B cell (primary cell): ENCODE data around the gene TTYH1. TPM values are rescaled to one million over a fixed set of nuclear protein-coding genes. Genes with fewer than 3 reads are reported as not detected.

ENCODE experiments used
- ATAC-seq: fragments of 200-7000 bp; cut with Tn5 transposase; one replicate; pipeline ENCODE4 v1.10.0; 2021; ENCODE audit warnings: low read depth, mild to moderate bottlenecking, moderate number of reproducible peaks, moderate library complexity
- CTCF ChIA-PET: fragments of 350-600 bp; sonication (Branson Sonifier 250); formaldehyde crosslinking; loops from one replicate; lab custom pipeline; 2021; ENCODE audit warnings: antibody characterized with exemption, inconsistent platforms; lab: Charles Lee
- POLR2A ChIA-PET: fragments of 350-600 bp; sonication (Branson Sonifier 250); formaldehyde crosslinking; loops from one replicate; lab custom pipeline; 2021; ENCODE audit warnings: antibody characterized with exemption; lab: Charles Lee
- DNase-seq: peaks from one replicate; pipeline ENCODE4 v3.0.0; 2013
- H2AFZ ChIP-seq: 2 replicates; pipeline ENCODE4 v1.6.1; 2012; ENCODE audit warnings: mild to moderate bottlenecking, low read depth, low read length; ENCODE audit not compliant: insufficient read depth, poor library complexity, severe bottlenecking
- H3K27ac ChIP-seq, 2 donors: 1 replicate in 1 of 2; 2 replicates in 1 of 2; pipeline ENCODE4 v1.5.1; 2012 to 2013; ENCODE audit warnings: low read length in 2 of 2, mild to moderate bottlenecking in 2 of 2, moderate library complexity in 1 of 2
- H3K27me3 ChIP-seq, 4 experiments: fragments of 200-600 bp in 1 of 4; sonication (generic) in 1 of 4; replicated peaks in 1 of 4; 1 replicate in 2 of 4; 2 replicates in 2 of 4; pipeline versions ENCODE4 v1.6.1 to v1.7.0; 2013 to 2016; ENCODE audit warnings: low read length in 3 of 4, mild to moderate bottlenecking in 2 of 4, mixed read lengths in 1 of 4, moderate library complexity in 1 of 4; ENCODE audit not compliant: insufficient read depth in 4 of 4, control insufficient read depth in 3 of 4; ENCODE audit errors: control extremely low read depth in 1 of 4
- H3K36me3 ChIP-seq, 2 experiments: replicated peaks in 1 of 2; 1 replicate in 1 of 2; 2 replicates in 1 of 2; pipeline versions ENCODE4 v1.6.1 to v1.7.1; 2013; ENCODE audit warnings: low read length in 1 of 2; ENCODE audit not compliant: insufficient read depth in 2 of 2, control insufficient read depth in 1 of 2; ENCODE audit errors: control extremely low read depth in 1 of 2, extremely low read depth in 1 of 2
- H3K4me1 ChIP-seq, 2 donors: fragments of 200-600 bp in 1 of 2; sonication (generic) in 1 of 2; 1 replicate in 1 of 2; 2 replicates in 1 of 2; pipeline versions ENCODE4 v1.5.1 to v1.6.1; 2013 to 2017; ENCODE audit warnings: low read length in 2 of 2; ENCODE audit not compliant: control insufficient read depth in 2 of 2, insufficient read depth in 2 of 2
- H3K4me2 ChIP-seq: replicated peaks from 2 replicates; pipeline ENCODE3; 2012; ENCODE audit warnings: mild to moderate bottlenecking, low read depth, low read length; ENCODE audit not compliant: poor library complexity, severe bottlenecking
- H3K4me3 ChIP-seq, 5 experiments: fragments of 200-600 bp in 1 of 5; sonication (generic) in 1 of 5; 1 replicate in 3 of 5; 2 replicates in 2 of 5; pipeline versions ENCODE4 v1.5.1 to v1.7.0; 2011 to 2016; ENCODE audit warnings: low read length in 4 of 5, mild to moderate bottlenecking in 4 of 5, low read depth in 2 of 5, control low read depth in 1 of 5, moderate library complexity in 1 of 5; ENCODE audit not compliant: insufficient read depth in 1 of 5; ENCODE audit errors: control extremely low read depth in 1 of 5, extremely low read depth in 1 of 5
- H3K79me2 ChIP-seq: fragments of 200-600 bp; sonication (generic); one replicate; pipeline ENCODE4 v1.6.0; 2016; ENCODE audit warnings: low read length; ENCODE audit not compliant: control insufficient read depth, insufficient read depth
- H3K9ac ChIP-seq: fragments of 200-600 bp; sonication (generic); 2 replicates; pipeline ENCODE4 v1.6.1; 2017; ENCODE audit warnings: mild to moderate bottlenecking, low read length, moderate library complexity
- H3K9me3 ChIP-seq, 3 donors: one replicate each; pipeline versions ENCODE4 v1.6.1 to v1.7.1; 2013; ENCODE audit warnings: low read length in 2 of 3; ENCODE audit not compliant: control insufficient read depth in 2 of 3, insufficient read depth in 1 of 3; ENCODE audit errors: control extremely low read depth in 1 of 3
- H4K20me1 ChIP-seq: 2 replicates; pipeline ENCODE4 v1.6.0; 2012; ENCODE audit warnings: mild to moderate bottlenecking, low read length; ENCODE audit not compliant: insufficient read depth, control insufficient read depth, poor library complexity, severe bottlenecking
- H3K27ac Mint-ChIP-seq: one replicate; pipeline ENCODE4 v1.8.0; 2021; ENCODE audit warnings: mixed read lengths
- H3K27me3 Mint-ChIP-seq: one replicate; pipeline ENCODE4 v1.8.0; 2021; ENCODE audit warnings: mixed read lengths
- H3K4me1 Mint-ChIP-seq: one replicate; pipeline ENCODE4 v1.8.0; 2021; ENCODE audit warnings: mixed read lengths
- H3K4me3 Mint-ChIP-seq: one replicate; pipeline ENCODE4 v1.8.0; 2021; ENCODE audit warnings: mixed read lengths
- H3K9me3 Mint-ChIP-seq: one replicate; pipeline ENCODE4 v1.8.0; 2022; ENCODE audit warnings: mixed read lengths; ENCODE audit not compliant: insufficient read depth
- CTCF ChIP-seq: fragments of 200-600 bp; IDR thresholded peaks from one replicate; pipeline ENCODE4 v1.8.0; 2022; ENCODE audit warnings: antibody characterized with exemption, mild to moderate bottlenecking
- EZH2 ChIP-seq: IDR thresholded peaks from 2 replicates; pipeline ENCODE4 v1.6.1; 2012; ENCODE audit warnings: borderline replicate concordance, low read depth, mild to moderate bottlenecking, moderate library complexity, low read length; ENCODE audit not compliant: insufficient read depth, poor library complexity, severe bottlenecking
- WGBS: methylation state at CpG from one replicate; pipeline ENCODE4 v1.1.5; 2013; ENCODE audit warnings: missing lambda C conversion rate; ENCODE audit not compliant: insufficient coverage; 5-methylcytosine and 5-hydroxymethylcytosine counted together
- intact Hi-C: fragments of 100-400 bp; cut with micrococcal nuclease; formaldehyde crosslinking; loops from one replicate; pipeline ENCODE4 v1.10.0; 2022
- polyA plus RNA-seq: library from polyadenylated mRNA; depleted of rRNA; stranded (reverse); fragments of >200 nt; gene quantifications from 2 replicates; pipeline ENCODE4 v1.2.3, GENCODE V29; 2012
- total RNA-seq, 2 donors: library from RNA; stranded (reverse); fragments of 120-200 nt in 1 of 2; gene quantifications; 1 replicate in 1 of 2; 2 replicates in 1 of 2; pipeline versions ENCODE4 v1.2.3 to v1.2.4, GENCODE V29; 2013 to 2022

TTYH1 gene
- total and polyA plus RNA-seq, 2 donors (not counting 1 experiment from before 2014, with no cell fraction given), result not detected

GRCh38 chr19:54408456-54409026, 6.7 kb upstream of the TTYH1 start:
- POLR2A ChIA-PET, result no interaction called here
- Mint-ChIP-seq H3K4me1 (no peaks in the 10 kb centered on the region), H3K27ac (peak overlapping the region; percentile 53), H3K9me3 (no peaks in the 10 kb centered on the region), H3K4me3 (no peak overlapping the region), H3K27me3 (peaks cover 17% of the 10 kb centered on the region)
- intact Hi-C loops, result no loop called here
- Histone ChIP-seq H3K27ac (no peak overlapping the region), H3K36me3 (no peaks in the 10 kb centered on the region), H3K9me3 (peaks cover 0 to 6% (median 0%) of the 10 kb centered on the region in 3 donors), H3K79me2 (no peaks in the 10 kb centered on the region), H3K27me3 (peaks cover 0 to 23% (median 5%) of the 10 kb centered on the region in 4 experiments), H3K4me3 (no peak overlapping the region), H4K20me1 (no peaks in the 10 kb centered on the region), H3K4me1 (no peaks in the 10 kb centered on the region), H2AFZ (no peak overlapping the region), H3K4me2 (no peak overlapping the region), H3K9ac (no peak overlapping the region)
- TF ChIP-seq CTCF, result no peak
- TF ChIP-seq EZH2, result no peak
- DNase-seq, result no peak
- CTCF ChIA-PET, result interaction anchor here (0.8 to 1.6 kb wide), 2 partner anchors 18 to 340 kb away, joined by 3 read pairs; no protein-coding TSS in a partner anchor
- ATAC-seq, result no peak
- WGBS, result 88% methylated on average over 3 of the region's 9 CpGs

- Mint-ChIP-seq H3K27ac (no peak overlapping the region), H3K4me1 (no peaks in the 10 kb centered on the region), H3K9me3 (no peaks in the 10 kb centered on the region), H3K27me3 (peaks cover 34% of the 10 kb centered on the region), H3K4me3 (no peak overlapping the region)
- peaks cover 5 to 13% of the 10 kb centered on the region in 2 donors for H3K4me1 ChIP-seq
- ATAC-seq (no peak), DNase-seq (no peak)
- H3K36me3 ChIP-seq, result no peaks in the 10 kb centered on the region
- no peaks in the 10 kb centered on the region for H3K79me2 ChIP-seq
- POLR2A ChIA-PET, result no interaction called here
- H3K4me2 ChIP-seq, result no peak overlapping the region
- CTCF ChIA-PET, result interaction anchor here (0.8 kb wide), 1 partner anchor 145 kb away, joined by 5 read pairs; no protein-coding TSS in a partner anchor
- TF ChIP-seq EZH2, result no peak
- peak; percentile 13 for TF ChIP-seq CTCF
- intact Hi-C loops, result no loop called here
- peaks cover 0 to 16% (median 0%) of the 10 kb centered on the region in 3 donors for H3K9me3 ChIP-seq
- no peaks in the 10 kb centered on the region for H4K20me1 ChIP-seq
- peaks cover 0 to 39% (median 19%) of the 10 kb centered on the region in 4 experiments for H3K27me3 ChIP-seq
- no peak overlapping the region for H3K4me3 ChIP-seq
- no peak overlapping the region for H3K27ac ChIP-seq
- H3K9ac ChIP-seq, result no peak overlapping the region
- H2AFZ ChIP-seq, result no peak overlapping the region
These were observed 4.2 kb upstream of the TTYH1 start for GRCh38 chr19:54411033-54411432.
